HUDEP-2 (cell line): ENCODE results near the gene C5AR2.
"Not testable (repeated sequence)": the region's sequence is repeated elsewhere in the genome, so short reads cannot be mapped to it uniquely, and the experiment has no call there.

Experiments
- DNase-seq, 76 experiments: peaks; one replicate each; lab custom pipeline; 2025; ENCODE audit not compliant: unreplicated experiment in 76 of 76; lab: John Stamatoyannopoulos, UW

Gene C5AR2

GRCh38 chr19:47331931-47332547, at the start of gene C5AR2:
Gene C5AR2 (plus strand): TSS chr19:47332175. CDS start chr19:47340800, 8,625 bp downstream.
- DNase-seq: peak in 24 of 76 experiments; percentile 13 to 64 (median 30)

- DNase-seq: no peak
These were observed 48.4 kb upstream of the C5AR2 start for GRCh38 chr19:47283405-47284059.

- peak in 44 of 76 experiments; percentile 6 to 84 (median 53) for DNase-seq
These were observed 47.6 kb upstream of the C5AR2 start for GRCh38 chr19:47284324-47284899.

- peak in 73 of 76 experiments; percentile 19 to 95 (median 75) for DNase-seq
These were observed 35.9 kb upstream of the C5AR2 start for GRCh38 chr19:47296036-47296435.

GRCh38 chr19:47300867-47301266, 31.1 kb upstream of the C5AR2 start:
- DNase-seq: not testable (repeated sequence)

GRCh38 chr19:47302249-47302648, 29.7 kb upstream of the C5AR2 start:
- DNase-seq: no peak

GRCh38 chr19:47303966-47304365, 28.0 kb upstream of the C5AR2 start:
- no peak for DNase-seq

GRCh38 chr19:47305309-47305751, 26.6 kb upstream of the C5AR2 start:
- peak in 52 of 76 experiments; percentile 9 to 63 (median 37) for DNase-seq

- DNase-seq: no peak
These were observed 25.7 kb upstream of the C5AR2 start for GRCh38 chr19:47306303-47306702.

GRCh38 chr19:47309038-47309437, 22.9 kb upstream of the C5AR2 start:
- DNase-seq: no peak

- peak in 5 of 76 experiments; percentile 6 to 19 (median 10) for DNase-seq
These were observed 22.4 kb upstream of the C5AR2 start, which contains the start of gene C5AR1 for GRCh38 chr19:47309608-47310007. Gene C5AR1 (plus strand): TSS chr19:47309861. CDS start chr19:47309896, 35 bp downstream.

GRCh38 chr19:47310323-47310722, 21.7 kb upstream of the C5AR2 start:
- DNase-seq: no peak

- no peak for DNase-seq
These were observed 21.2 kb upstream of the C5AR2 start for GRCh38 chr19:47310819-47311218.

GRCh38 chr19:47312366-47313006, 19.5 kb upstream of the C5AR2 start:
- no peak for DNase-seq

GRCh38 chr19:47313754-47314295, 18.1 kb upstream of the C5AR2 start:
- no peak for DNase-seq

- peak in 64 of 76 experiments; percentile 12 to 83 (median 50) for DNase-seq
These were observed 16.7 kb upstream of the C5AR2 start for GRCh38 chr19:47315125-47315821.

GRCh38 chr19:47316513-47316912, 15.5 kb upstream of the C5AR2 start:
- no peak for DNase-seq

- DNase-seq: no peak
These were observed 11.8 kb upstream of the C5AR2 start for GRCh38 chr19:47319923-47320871.

GRCh38 chr19:47321630-47322029, 10.3 kb upstream of the C5AR2 start:
- no peak for DNase-seq
